AG04450 (cell line): ENCODE measurements around the gene TOR4A. TPM values are rescaled to one million over a fixed set of nuclear protein-coding genes. Genes with fewer than 3 reads are reported as not detected.

Experiments used
- CTCF ChIA-PET: fragments of 300-600, 350-600 bp; formaldehyde crosslinking; extraction: SDS; loops from one replicate; lab custom pipeline; 2022; ENCODE audit warnings: antibody characterized with exemption, inconsistent platforms; lab: Charles Lee
- POLR2A ChIA-PET: fragments of 350-600 bp; formaldehyde crosslinking; extraction: SDS; loops from one replicate; lab custom pipeline; 2021; ENCODE audit warnings: antibody characterized with exemption, inconsistent platforms; lab: Yijun Ruan, JAX
- DNase-seq: peaks from one replicate; pipeline ENCODE4 v3.0.0-alpha.2; 2011; ENCODE audit warnings: low read depth, low spot score
- H3K27ac ChIP-seq: one replicate; pipeline ENCODE4 v1.5.1; 2012; ENCODE audit warnings: low read depth, low read length, control low read depth
- H3K27me3 ChIP-seq: one replicate; pipeline ENCODE4 v1.6.0; 2012; ENCODE audit warnings: low read length; ENCODE audit not compliant: control insufficient read depth, insufficient read depth
- H3K4me3 ChIP-seq: 2 replicates; pipeline ENCODE4 v1.5.1; 2011; ENCODE audit warnings: mild to moderate bottlenecking, low read depth, low read length, control low read depth
- H3K9me3 ChIP-seq: 2 replicates; pipeline ENCODE4 v1.5.1; 2012; ENCODE audit warnings: low read length; ENCODE audit not compliant: control insufficient read depth, insufficient read depth
- CTCF ChIP-seq: IDR thresholded peaks from 2 replicates; pipeline ENCODE4 v1.5.1; 2011; ENCODE audit warnings: low read depth, low read length, control low read depth, inconsistent platforms
- polyA plus RNA-seq: library from polyadenylated mRNA; depleted of rRNA; stranded (reverse); fragments of >200 nt; gene quantifications from 2 replicates; pipeline ENCODE4 v1.2.3, GENCODE V29; 2011

Gene TOR4A
- polyA plus RNA-seq, 1 experiment = 14.1 TPM

- no peak overlapping the region for H3K4me3 ChIP-seq
- no peak for TF ChIP-seq CTCF
- ChIA-PET CTCF (interaction anchor here (1.0 kb wide), 1 partner anchor 140 kb away, joined by 3 read pairs; no protein-coding TSS in a partner anchor), POLR2A (no interaction called here)
- no peak overlapping the region for H3K27ac ChIP-seq
- no peak for DNase-seq
- H3K9me3 ChIP-seq = no peaks in the 10 kb centered on the region; the same call in 1 of the 2 replicates
- peaks cover 15% of the 10 kb centered on the region for H3K27me3 ChIP-seq
These were observed 26.4 kb downstream of the TOR4A start for GRCh38 chr9:137303893-137304382.

GRCh38 chr9:137304383-137305059, 27.0 kb downstream of the TOR4A start:
- Histone ChIP-seq H3K27ac (no peak overlapping the region), H3K27me3 (peaks cover 10% of the 10 kb centered on the region), H3K4me3 (no peak overlapping the region), H3K9me3 (no peaks in the 10 kb centered on the region; the same call in 1 of the 2 replicates)
- TF ChIP-seq CTCF = peak; percentile 24; the same call in 1 of the 2 replicates
- ChIA-PET CTCF (no interaction called here), POLR2A (no interaction called here)
- no peak for DNase-seq

GRCh38 chr9:137305060-137305797, 27.7 kb downstream of the TOR4A start:
- POLR2A ChIA-PET = no interaction called here
- no peaks in the 10 kb centered on the region; the same call in 1 of the 2 replicates for H3K9me3 ChIP-seq
- H3K27me3 ChIP-seq = peaks cover 4% of the 10 kb centered on the region
- H3K27ac ChIP-seq = no peak overlapping the region
- no peak for DNase-seq
- peak; percentile 9; the same call in 1 of the 2 replicates for TF ChIP-seq CTCF
- CTCF ChIA-PET = no interaction called here
- no peak overlapping the region for H3K4me3 ChIP-seq

GRCh38 chr9:137305798-137306065, 28.2 kb downstream of the TOR4A start:
- Histone ChIP-seq H3K27me3 (peaks cover 4% of the 10 kb centered on the region), H3K4me3 (no peak overlapping the region), H3K9me3 (no peaks in the 10 kb centered on the region; the same call in 1 of the 2 replicates), H3K27ac (no peak overlapping the region)
- TF ChIP-seq CTCF = no peak
- ChIA-PET CTCF (no interaction called here), POLR2A (no interaction called here)
- DNase-seq = no peak
